Effector memory CD4-positive, alpha-beta T cell (primary cell): ENCODE data around the gene FANCC.

Experiments used
- DNase-seq, 3 donors: peaks; one replicate each; pipeline ENCODE4 v3.0.0-alpha.2; 2020
- H3K27ac ChIP-seq: 2 replicates; pipeline ENCODE4 v1.7.0; 2013; ENCODE audit warnings: mild to moderate bottlenecking, low read length, moderate library complexity; ENCODE audit not compliant: insufficient read depth, poor library complexity, severe bottlenecking
- H3K27me3 ChIP-seq: replicated peaks from 2 replicates; pipeline ENCODE4 v1.7.0; 2013; ENCODE audit warnings: mild to moderate bottlenecking, low read length; ENCODE audit not compliant: insufficient read depth, control insufficient read depth, poor library complexity, severe bottlenecking
- H3K36me3 ChIP-seq: 2 replicates; pipeline ENCODE4 v1.7.0; 2013; ENCODE audit warnings: mild to moderate bottlenecking, low read length, moderate library complexity; ENCODE audit not compliant: control insufficient read depth, insufficient read depth
- H3K4me1 ChIP-seq: 2 replicates; pipeline ENCODE4 v1.7.0; 2013; ENCODE audit warnings: low read length, mild to moderate bottlenecking; ENCODE audit not compliant: control insufficient read depth, insufficient read depth, poor library complexity, severe bottlenecking
- H3K4me3 ChIP-seq: 2 replicates; pipeline ENCODE4 v1.7.0; 2013; ENCODE audit warnings: low read length, low read depth, mild to moderate bottlenecking; ENCODE audit not compliant: insufficient read depth, poor library complexity, severe bottlenecking
- H3K9me3 ChIP-seq: 2 replicates; pipeline ENCODE4 v1.7.0; 2013; ENCODE audit warnings: mild to moderate bottlenecking, low read length, moderate library complexity; ENCODE audit not compliant: control insufficient read depth

The FANCC gene

GRCh38 chr9:95100071-95100627 lies 217.4 kb downstream of the FANCC start:
- Histone ChIP-seq H3K36me3 (no peaks in the 10 kb centered on the region), H3K4me1 (no peaks in the 10 kb centered on the region), H3K9me3 (no peaks in the 10 kb centered on the region), H3K4me3 (no peak overlapping the region), H3K27me3 (no peaks in the 10 kb centered on the region), H3K27ac (no peak overlapping the region)
- no peak for DNase-seq

GRCh38 chr9:95099321-95100070 lies 218.0 kb downstream of the FANCC start:
- no peaks in the 10 kb centered on the region for H3K9me3 ChIP-seq
- no peaks in the 10 kb centered on the region for H3K4me1 ChIP-seq
- H3K27me3 ChIP-seq, result no peaks in the 10 kb centered on the region
- DNase-seq, result no peak
- H3K36me3 ChIP-seq, result no peaks in the 10 kb centered on the region
- H3K4me3 ChIP-seq, result no peak overlapping the region
- H3K27ac ChIP-seq, result no peak overlapping the region

- Histone ChIP-seq H3K4me1 (no peaks in the 10 kb centered on the region), H3K4me3 (no peak overlapping the region), H3K36me3 (no peaks in the 10 kb centered on the region), H3K27ac (no peak overlapping the region), H3K27me3 (no peaks in the 10 kb centered on the region), H3K9me3 (no peaks in the 10 kb centered on the region)
- DNase-seq, result no peak
Measured at GRCh38 chr9:95098391-95098921, 219.1 kb downstream of the FANCC start.

GRCh38 chr9:95097279-95097678 lies 220.2 kb downstream of the FANCC start:
- H3K9me3 ChIP-seq, result no peaks in the 10 kb centered on the region
- no peak overlapping the region for H3K4me3 ChIP-seq
- DNase-seq, result no peak
- H3K36me3 ChIP-seq, result no peaks in the 10 kb centered on the region
- H3K27ac ChIP-seq, result no peak overlapping the region
- H3K4me1 ChIP-seq, result peaks cover under 1% of the 10 kb centered on the region
- H3K27me3 ChIP-seq, result no peaks in the 10 kb centered on the region

- H3K9me3 ChIP-seq, result no peaks in the 10 kb centered on the region
- H3K27ac ChIP-seq, result no peak overlapping the region
- H3K4me1 ChIP-seq, result peaks cover 3% of the 10 kb centered on the region
- H3K36me3 ChIP-seq, result no peaks in the 10 kb centered on the region
- H3K4me3 ChIP-seq, result no peak overlapping the region
- no peak for DNase-seq
- H3K27me3 ChIP-seq, result no peaks in the 10 kb centered on the region
Measured at GRCh38 chr9:95096807-95097206, 220.7 kb downstream of the FANCC start.

GRCh38 chr9:95096381-95096780 lies 221.1 kb downstream of the FANCC start:
- no peak overlapping the region for H3K4me3 ChIP-seq
- no peak for DNase-seq
- H3K9me3 ChIP-seq, result no peaks in the 10 kb centered on the region
- no peaks in the 10 kb centered on the region for H3K27me3 ChIP-seq
- peaks cover 3% of the 10 kb centered on the region for H3K4me1 ChIP-seq
- no peaks in the 10 kb centered on the region for H3K36me3 ChIP-seq
- no peak overlapping the region for H3K27ac ChIP-seq

- Histone ChIP-seq H3K36me3 (no peaks in the 10 kb centered on the region), H3K27ac (no peak overlapping the region), H3K4me3 (no peak overlapping the region), H3K9me3 (no peaks in the 10 kb centered on the region), H3K27me3 (no peaks in the 10 kb centered on the region), H3K4me1 (peaks cover 3% of the 10 kb centered on the region)
- DNase-seq, result no peak
Measured at GRCh38 chr9:95095641-95096355, 221.7 kb downstream of the FANCC start.

GRCh38 chr9:95094002-95094401 lies 223.5 kb downstream of the FANCC start:
- Histone ChIP-seq H3K9me3 (no peaks in the 10 kb centered on the region), H3K36me3 (no peaks in the 10 kb centered on the region), H3K4me1 (peaks cover 3% of the 10 kb centered on the region), H3K27ac (no peak overlapping the region), H3K27me3 (no peaks in the 10 kb centered on the region), H3K4me3 (no peak overlapping the region)
- no peak for DNase-seq

GRCh38 chr9:95093586-95093985 lies 223.9 kb downstream of the FANCC start:
- no peak for DNase-seq
- H3K4me3 ChIP-seq, result no peak overlapping the region
- no peak overlapping the region for H3K27ac ChIP-seq
- H3K27me3 ChIP-seq, result no peaks in the 10 kb centered on the region
- no peaks in the 10 kb centered on the region for H3K36me3 ChIP-seq
- peaks cover 3% of the 10 kb centered on the region for H3K4me1 ChIP-seq
- H3K9me3 ChIP-seq, result no peaks in the 10 kb centered on the region
